ENCODE measurements around the gene ICA1.

ICA1 gene

DNA sequence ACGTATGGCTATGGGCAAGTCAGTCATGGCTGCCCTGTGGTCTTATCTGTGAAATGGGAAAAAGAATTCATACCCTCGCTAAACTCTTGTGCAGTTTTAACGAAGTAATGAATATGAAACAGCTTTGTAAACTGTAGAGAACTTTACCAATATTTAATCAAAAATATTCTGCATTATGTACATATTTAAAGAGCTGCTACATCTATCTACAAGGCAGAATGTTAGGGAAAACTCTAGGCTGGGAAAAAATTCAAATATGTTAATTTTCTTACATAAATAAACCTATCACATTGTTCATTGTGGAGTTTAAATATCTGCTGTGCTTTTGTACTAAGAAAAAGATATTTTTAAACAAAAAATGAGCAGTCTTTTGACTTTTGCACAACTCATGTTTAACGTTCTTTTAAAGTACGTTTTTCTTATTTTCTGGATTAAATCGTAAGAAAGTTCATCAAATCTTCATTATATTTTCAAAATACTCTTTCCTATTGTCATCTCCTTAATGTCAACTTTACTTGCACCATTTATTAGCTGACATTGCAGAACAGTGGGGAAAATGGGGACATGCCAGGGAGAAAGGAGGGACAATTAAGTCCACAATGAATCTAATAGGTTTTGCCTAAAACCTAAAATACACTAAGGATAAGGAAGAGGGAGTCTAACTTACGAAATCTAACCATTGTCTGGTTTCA, 57.5 kb downstream of the ICA1 start:
- DNase-seq (ENCODE audit: extremely low read depth in 1 of 2, low read depth in 1 of 2): no peak

DNA sequence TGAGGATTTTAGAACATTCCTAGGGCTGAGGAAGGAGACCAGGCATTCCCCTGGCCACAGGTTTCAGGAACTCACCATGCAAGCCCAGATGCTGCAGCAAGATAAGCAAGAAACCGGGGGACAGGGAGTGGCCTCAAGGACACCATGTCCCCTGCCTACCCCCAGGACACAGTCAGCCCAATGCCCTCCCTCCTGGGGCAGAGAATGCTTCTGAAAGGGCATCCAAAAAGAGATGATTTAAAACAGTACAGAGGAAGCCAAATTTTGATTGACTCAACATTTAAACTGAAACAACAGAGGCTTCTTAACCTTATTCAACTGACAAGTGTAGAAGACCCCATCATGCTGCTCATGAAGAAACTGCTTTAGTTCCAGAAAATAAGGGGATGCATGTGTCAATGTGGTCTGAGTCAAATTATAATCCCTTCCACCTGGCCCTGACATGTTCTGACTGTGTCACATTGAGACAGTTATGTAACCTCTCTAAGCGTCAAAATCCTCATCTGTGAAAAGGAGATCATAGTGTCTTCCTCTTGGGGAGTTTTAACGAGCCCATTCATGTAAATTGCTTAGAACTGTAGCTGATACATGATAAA, 60.0 kb downstream of the ICA1 start:
- DNase-seq (ENCODE audit: extremely low read depth in 1 of 2, low read depth in 1 of 2): no peak

DNA sequence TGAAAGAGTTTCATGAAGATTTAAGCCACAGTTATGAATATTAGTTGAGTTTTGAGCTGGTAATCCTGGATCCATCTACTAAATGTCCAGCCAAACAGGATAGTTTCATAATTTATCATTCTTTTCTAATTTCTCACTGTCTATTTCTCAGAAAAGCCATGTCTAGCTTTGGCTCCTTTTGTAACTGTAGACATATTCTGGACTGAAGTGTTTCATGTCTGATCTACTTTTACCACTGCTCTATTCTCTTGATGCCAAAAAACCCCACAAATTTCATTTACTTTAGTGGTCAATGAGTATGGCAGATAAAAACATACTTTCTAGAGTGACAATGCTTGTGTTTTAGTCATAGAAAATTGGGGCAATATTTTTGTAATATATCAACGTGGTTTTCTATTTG, 61.2 kb downstream of the ICA1 start:
- no peak for DNase-seq (ENCODE audit: extremely low read depth in 1 of 2, low read depth in 1 of 2)

DNA sequence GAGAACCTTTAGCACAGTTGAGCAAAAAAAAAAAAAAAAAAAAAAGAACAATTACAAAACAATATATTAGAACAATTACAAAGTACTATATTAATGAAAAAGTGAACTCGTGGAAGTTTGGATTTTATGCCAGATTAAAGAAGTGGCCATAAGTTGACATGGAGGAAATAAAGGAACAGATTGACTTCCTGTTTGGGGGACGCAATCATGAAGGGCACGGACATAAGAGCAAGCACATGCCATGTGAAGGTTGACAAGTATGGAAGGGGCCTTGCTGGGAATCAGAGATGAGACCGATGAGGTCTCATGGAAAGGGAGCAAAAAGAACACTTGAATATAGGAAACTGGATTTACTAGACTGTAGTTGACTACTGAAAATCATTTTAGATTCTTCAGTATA, 61.7 kb downstream of the ICA1 start:
- no peak for DNase-seq (ENCODE audit: extremely low read depth in 1 of 2, low read depth in 1 of 2)

DNA sequence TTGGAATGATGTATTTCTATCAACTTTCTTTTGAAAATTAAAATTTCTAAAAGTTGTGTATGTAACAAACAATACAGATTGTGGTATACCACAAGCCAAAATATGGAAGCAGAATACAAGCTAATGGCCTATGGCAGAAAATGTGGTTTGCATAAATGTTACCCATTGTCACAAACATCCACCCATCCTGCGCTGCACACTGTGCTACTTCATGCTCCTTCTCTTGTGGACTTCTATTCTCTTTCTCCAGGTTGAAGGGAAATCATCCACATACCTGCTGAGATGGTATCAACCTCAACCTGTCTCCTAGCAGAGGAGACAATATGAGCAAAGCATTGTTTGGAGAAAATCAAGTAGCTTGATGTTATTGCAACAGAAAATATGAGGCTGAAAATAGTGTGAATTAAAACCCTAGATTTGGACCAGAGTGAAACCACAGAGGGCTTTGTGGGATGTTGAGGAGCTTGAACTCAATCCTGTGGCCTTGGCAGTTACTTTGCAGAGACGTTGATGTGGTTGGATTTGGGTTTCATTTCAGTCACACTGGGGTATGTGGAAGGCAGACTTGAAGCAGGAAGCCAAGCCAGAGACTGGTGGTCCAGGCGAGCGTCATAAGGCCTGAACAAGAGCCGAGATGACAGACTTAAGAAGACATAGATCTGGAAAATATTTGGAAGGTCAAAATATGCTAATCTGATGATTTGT, 63.8 kb downstream of the ICA1 start:
- DNase-seq (ENCODE audit: extremely low read depth in 1 of 2, low read depth in 1 of 2): peak in 1 of 2 donors; percentile 47

DNA sequence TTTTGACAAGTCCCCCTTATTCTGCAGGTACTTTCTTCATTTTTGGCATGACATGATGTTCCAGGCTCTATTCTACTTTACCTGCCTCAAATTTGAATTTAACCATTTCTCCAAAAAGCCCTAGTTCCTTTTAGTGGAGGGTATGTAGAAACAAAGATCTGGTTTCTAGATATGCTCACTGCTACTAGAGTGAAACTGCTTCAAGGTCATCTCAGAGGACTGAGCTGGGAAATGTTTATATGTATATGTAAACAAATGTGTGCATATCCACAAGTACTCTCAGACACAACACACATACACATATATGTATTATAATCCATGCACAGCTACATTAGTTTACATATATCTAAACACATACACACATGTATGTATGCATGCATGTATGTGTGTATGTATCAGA, 69.1 kb downstream of the ICA1 start:
- no peak for DNase-seq (ENCODE audit: extremely low read depth in 1 of 2, low read depth in 1 of 2)

DNA sequence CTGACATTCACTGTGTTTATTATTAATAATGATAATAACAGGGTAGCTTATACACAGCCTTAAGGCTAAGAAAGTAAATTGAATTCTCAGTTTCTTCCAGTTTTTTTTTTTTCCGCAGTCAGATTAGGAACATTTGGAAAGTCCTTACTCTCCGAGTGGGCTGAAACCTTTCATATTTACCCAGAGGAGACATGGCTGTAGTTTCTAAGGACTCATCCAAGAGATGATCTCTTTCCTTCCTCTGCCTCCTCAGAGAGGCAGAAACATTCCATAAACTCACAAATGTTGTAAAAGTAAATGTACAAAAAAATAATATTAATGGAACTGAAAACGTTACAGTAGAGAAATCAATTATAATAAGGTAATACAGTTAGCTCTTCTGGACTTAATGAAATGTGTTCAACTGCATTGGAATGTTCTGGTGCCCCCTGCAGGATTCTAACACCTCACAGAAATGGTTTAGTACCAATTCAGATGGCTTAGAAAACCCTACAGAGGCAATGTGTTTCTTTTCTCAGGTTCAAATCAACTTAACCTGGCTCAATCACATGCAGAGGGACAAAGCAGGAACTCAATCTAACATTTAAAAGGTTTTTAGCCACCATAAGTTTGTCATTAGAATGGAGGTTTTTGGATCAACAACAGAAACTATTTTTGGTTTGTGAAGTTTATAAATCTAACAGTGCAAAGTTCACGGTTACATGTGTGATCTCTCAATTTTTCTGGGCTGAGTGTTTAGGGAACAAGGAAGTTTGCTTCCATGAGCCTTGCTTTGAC, 71.7 kb downstream of the ICA1 start:
- peak in 1 of 2 donors; percentile 43 for DNase-seq (ENCODE audit: extremely low read depth in 1 of 2, low read depth in 1 of 2)

DNA sequence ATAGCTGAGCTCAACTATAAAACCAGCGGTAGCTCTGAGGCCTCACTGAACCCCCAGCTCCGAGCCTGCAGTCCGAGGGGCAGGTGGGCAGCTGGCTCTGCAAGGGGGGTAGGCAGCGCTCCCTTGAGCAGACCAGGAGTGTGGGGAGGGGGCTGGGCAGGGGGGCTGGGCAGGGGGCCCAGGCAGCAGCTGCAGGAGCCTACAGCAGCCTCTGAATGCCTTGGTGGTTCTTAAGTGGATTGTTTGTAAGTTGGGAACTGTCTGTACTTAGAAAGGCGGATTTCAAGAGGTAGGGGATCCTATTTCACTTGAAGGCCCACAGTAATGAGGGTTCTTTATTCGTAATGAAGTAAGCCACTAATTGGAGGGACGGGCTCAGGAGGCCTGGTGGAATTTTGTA, 72.3 kb downstream of the ICA1 start:
- no peak for DNase-seq (ENCODE audit: extremely low read depth in 1 of 2, low read depth in 1 of 2)

DNA sequence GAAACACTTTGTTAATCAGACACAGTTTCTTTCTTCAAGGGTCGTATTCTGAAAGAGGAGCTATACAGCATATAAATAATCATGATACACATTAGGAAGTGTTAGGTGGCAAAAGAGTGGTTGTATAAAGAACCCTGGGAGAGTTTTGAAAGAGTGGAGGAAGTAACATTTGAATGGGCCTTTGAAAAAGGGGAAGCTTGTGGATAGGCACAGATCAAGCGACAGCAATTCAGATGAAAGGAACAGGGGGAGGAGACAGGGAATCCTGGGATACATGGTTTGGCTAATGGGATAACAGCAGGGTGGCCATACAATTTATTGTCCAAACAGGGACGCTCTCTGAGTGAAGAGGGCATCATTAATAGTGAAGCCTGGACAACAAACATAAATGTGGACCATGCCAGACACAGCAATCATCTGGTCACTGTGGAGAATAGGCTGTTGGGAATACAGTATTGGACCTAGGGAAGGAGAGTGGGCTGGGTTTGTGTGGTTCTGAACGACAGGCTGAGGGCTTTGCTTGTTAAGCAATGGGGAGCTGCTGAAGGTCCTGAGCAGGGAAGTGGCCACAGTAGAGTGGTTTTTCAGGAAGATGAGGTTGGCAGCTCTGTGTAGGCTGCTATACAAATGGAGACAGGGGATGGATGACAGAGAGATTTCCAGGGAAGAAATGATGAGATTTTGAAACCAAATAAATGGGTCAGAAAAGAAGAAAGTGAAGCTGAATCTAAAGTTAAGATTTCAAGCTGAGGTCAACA, 75.9 kb downstream of the ICA1 start:
- no peak for DNase-seq (ENCODE audit: extremely low read depth in 1 of 2, low read depth in 1 of 2)

DNA sequence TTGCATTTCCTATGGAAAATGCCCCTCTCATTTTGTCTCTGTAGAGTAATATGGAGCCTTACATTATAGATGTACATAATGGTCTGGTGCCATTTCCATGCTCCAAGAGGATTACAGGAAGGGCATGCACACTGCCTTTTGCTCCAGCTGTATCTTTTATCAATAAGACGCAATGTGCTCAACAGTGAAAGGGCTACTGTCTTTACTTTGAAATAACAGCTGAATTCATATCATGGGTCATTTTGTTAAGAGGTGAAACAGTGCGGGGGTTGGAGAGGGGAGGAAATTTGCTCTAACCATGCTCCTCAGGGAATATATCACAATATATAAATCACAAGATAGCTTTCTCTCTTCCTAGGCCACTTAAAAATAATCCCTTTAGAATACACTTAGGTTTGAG, 77.7 kb downstream of the ICA1 start:
- DNase-seq (ENCODE audit: extremely low read depth in 1 of 2, low read depth in 1 of 2): no peak

DNA sequence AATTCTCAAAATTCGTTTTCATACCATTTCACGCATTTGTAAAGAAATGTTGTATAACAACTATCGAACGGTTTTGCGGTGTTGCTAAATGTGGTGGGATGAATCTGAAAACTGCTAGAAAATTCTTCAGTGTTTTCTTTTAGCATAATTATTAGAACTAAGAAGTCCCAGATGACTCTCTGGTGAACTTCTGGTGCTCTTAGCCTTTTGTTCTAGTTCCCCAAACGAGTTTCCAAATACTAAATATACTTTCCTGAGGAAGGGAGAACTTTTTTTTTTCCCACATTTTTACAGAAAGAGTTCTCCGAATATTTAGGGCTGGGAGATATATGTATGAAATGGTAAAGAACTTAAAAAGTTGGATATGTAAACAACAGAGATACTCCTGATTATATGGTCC, 82.5 kb downstream of the ICA1 start:
- no peak for DNase-seq (ENCODE audit: extremely low read depth in 1 of 2, low read depth in 1 of 2)

DNA sequence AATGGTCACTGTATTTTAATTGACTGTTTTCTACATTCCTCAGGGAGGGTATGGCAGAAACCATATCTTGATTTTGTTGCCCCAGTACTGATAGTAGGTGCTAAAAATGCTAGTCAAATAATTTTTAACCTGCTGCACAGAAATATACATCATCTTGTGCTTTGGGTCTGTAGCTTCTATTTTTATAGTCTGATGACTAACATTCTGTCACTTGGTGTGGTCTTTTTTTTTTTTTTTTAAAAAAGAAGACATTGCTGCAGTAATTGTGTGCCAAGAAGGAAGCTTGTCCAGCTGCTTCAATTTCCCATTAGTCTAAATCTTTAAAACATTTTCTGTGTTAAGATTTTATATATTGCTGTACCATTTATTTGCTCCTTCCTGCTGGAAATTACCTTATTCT, 83.6 kb downstream of the ICA1 start:
- no peak for DNase-seq (ENCODE audit: extremely low read depth in 1 of 2, low read depth in 1 of 2)

DNA sequence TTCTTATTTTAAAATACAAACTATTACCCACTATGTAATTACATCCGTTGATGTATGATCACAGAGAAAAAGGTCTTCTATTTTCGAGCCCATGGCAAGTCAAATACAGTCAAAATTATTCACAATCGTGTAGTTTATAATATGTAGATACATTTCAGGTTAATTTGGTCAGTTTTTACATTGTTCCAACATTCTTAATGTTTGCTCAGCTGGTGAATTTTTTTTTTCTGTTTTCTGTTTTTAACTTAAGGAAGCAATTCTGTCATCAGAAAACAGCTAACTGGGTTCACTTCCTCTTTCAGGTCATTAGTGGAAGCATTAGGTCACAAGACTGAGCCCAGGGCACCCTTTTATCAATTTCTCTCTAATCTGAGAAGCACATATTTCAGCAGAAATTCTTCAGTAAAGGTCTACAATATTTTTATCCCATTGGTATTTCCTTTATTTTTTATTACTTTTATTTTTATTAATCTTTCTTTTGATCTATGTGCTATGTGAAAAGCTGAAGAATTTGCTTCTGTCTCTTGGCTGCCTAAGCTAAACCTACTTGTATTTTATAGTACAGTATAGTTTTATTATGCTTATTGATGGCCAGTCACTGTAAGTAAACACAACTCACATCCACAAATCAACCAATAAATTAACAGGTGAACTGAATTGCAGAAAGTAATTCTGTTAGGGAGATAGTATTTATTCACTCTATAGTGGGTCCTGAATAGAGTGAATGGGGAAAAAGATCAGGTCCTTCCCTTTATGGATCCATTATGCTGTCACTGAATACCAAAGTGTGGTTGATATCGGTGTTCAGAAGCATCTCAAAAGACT, 84.6 kb downstream of the ICA1 start:
- no peak for DNase-seq (ENCODE audit: extremely low read depth in 1 of 2, low read depth in 1 of 2)

DNA sequence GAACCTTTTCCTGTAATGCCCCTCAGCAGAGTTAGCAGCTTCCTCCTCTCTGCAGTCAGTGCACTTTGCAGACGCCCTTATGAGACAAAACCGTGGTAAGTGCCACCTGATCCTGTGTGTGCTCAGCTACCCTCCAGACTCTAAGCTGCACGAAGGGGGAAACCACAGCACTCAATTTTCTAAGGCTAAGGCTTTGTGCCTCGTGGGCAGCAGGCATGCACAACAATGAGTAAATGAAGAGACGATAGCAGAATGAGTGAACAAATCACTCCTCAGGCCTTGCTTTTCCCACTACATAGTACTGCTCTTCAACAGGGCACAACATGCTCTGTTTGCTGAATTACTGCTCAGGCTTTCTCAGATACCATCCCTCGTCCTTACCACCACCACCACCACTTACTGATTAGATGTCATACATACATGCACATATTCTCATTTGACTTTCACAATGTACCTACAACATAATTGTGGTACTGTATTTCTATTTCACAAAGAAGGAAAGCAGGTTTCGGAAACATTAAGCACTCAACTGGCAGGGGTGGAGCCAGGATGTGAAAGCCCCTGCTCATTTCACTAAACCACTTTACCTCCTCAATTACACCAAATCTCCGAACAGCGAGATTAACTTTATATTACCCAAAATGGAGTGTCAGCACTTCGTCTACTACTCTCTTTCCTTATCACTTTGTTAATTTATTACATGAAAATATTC, 85.4 kb downstream of the ICA1 start:
- DNase-seq (ENCODE audit: extremely low read depth in 1 of 2, low read depth in 1 of 2): peak; percentile 27 to 48

DNA sequence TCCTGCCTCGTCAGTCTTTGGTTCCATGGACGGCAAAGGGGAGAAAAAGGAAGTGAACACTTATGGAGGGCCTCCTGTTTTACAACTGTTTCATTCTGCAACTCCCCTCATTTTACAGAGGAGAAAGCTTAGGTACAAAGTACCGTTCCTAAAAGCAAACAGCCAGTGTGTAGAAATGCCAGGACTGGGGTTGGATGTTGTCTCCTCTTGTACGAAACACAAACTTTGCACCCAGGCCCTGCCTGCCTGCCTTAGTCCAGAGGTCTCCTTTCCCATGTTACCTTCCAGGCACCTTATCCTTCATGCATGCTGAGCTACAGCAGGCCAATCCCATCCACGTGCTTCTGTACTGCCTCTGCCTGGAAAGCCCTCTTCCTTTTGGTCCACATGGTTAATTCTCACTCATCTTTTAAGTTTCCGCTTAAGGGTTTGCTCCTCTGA, 86.0 kb downstream of the ICA1 start:
- no peak for DNase-seq (ENCODE audit: extremely low read depth in 1 of 2, low read depth in 1 of 2)

DNA sequence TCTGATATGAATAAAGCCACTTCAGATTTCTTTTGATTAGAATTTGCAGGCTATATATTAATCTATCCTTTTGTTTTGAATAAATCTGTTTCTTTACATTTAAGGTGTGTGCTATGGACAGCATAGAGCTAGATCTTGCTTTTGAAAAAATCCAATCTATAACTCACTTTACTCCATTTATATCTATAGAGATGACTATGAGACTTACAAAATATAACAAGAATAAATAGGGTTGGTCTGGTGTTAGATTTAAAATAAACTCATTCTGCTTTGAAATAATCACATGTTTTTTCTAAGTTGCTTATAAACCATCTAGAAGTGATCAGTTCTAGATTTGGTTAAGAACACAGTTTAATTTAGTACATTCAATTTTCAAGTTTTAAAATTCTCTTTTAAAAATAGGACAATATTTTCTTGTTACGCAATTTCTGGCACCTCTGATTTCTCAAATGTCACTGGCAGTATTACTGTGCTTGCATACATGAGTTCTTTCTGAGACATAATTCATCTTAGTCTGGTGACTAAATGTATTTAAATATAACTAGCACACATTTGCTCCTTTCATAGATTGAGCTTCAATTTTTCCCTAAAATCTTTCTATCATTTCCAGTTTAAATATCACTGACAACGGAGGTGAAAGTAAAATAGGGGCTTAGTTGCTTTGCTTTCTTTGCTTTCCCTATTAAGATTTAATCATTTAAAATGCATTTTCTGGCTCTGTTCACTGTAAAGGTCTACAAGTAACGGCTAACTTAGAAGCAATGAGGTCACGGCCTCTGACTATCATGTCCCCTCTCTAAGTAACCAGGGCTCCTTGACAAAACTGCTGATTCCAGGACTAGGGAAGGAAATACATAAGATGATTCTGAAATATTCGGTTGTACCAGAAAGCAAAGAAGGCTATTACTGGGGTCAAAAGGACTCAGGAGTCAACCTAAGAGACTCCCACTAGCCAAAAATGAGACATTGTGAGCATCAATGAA, 89.3 kb downstream of the ICA1 start:
- no peak for DNase-seq (ENCODE audit: extremely low read depth in 1 of 2, low read depth in 1 of 2)

DNA sequence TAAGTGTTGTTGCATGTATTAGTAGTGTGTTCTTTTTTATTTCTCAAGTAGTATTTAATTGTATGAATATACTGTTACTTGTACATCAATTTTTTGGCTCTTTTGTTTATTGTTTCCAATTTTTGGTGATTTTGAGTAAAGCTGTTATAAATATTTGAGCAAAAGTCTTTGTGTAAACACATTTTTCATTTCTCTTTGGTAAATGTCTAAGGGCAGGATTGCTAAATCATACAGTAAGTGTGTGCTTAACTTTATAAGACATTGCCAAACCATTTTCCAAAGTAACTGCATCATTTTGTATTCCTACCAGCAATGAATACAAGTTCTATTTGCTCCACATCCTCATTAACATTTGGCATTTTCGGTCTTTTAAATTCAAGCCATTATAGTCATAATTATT, 92.8 kb downstream of the ICA1 start:
- DNase-seq (ENCODE audit: extremely low read depth in 1 of 2, low read depth in 1 of 2): no peak

DNA sequence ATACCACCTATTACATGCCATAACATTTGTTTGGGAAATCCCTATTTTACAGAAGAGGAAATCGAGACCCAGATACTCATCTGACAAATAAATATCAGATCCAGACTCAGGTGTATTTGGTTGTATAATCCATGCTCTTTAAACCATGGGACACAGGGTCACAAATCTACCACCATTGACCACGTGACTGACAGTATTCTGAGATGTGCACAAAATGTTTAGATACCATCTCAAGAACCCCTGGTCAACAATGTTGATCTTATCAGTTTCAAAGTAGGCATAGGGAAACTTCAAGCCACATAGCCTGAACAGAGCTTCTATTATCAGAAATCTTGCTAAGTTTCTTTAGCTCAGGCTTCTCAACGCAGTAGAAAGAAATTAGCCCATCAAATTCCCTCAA, 93.6 kb downstream of the ICA1 start:
- DNase-seq (ENCODE audit: extremely low read depth in 1 of 2, low read depth in 1 of 2): no peak
